GM03348 (cell line): ENCODE data around the gene FGFR2.

ENCODE experiments used
- DNase-seq: peaks from one replicate; pipeline ENCODE4 v3.0.0; 2012; ENCODE audit warnings: low spot score

FGFR2 gene

GRCh38 chr10:121598263-121599249 lies at the start of gene FGFR2:
Gene FGFR2, minus strand, starts transcription at chr10:121598444. Its CDS starts 4,627 bp downstream, at chr10:121593817.
- DNase-seq, result peak; percentile 89

GRCh38 chr10:121647401-121647800 lies 49.2 kb upstream of the FGFR2 start:
- no peak for DNase-seq

GRCh38 chr10:121645696-121646095 lies 47.5 kb upstream of the FGFR2 start:
- DNase-seq, result no peak

- no peak for DNase-seq
Observed at GRCh38 chr10:121644501-121644900, 46.3 kb upstream of the FGFR2 start.

GRCh38 chr10:121640266-121640665 lies 42.0 kb upstream of the FGFR2 start:
- no peak for DNase-seq

DNA sequence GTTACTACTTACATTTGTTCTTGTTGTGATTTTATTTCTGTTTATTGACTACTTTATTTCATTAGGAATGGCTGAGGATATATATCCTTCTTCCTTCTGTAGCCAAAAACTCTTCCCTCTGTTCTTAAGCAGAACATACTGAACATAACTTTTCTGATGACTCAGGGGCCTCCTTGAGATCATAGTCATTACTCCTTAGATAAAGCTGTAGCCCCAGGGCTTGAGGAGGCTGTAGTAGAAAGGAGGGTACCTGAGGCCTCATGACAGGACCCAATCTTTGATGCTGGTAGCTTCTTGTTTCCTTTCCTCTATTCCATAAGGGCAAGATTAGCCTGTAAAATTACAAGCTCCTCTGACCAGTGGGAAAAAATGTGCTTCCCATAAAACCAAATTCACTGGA lies 41.2 kb upstream of the FGFR2 start:
- DNase-seq, result no peak

GRCh38 chr10:121637437-121637836 lies 39.2 kb upstream of the FGFR2 start:
- DNase-seq, result no peak

- DNase-seq, result no peak
Observed at GRCh38 chr10:121633056-121633455, 34.8 kb upstream of the FGFR2 start.

DNA sequence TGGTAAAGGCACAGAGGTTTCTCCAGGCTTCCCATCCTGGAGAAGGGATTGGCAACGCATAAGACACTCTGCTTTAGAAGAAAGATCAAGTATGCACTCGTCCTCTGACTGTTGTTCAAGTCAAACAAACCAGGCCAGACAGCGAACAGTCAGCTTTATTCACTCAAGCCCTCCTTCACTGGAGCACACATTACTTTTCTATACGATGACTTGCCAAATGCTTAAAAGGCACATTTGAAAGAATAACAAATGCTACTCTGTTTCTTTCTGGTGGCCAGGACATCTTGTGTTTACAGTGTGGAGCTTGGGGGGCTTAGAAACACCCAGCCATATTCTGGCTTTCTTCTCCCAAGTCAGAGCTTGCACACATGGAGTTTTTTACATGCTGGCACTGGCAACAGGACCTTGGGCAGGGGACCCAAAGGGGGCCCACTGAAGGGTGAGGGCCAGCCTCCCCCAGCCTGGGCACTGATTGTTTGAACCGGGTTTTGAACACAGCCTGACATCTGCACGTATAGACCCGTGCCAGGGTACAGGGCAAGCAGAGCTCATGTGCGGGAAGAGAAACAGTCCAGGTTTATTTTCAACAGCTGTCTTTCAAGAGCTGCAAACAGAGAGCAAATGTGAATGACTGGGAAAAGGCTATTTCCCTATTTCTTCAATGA lies 33.3 kb upstream of the FGFR2 start:
- DNase-seq, result no peak

- DNase-seq, result no peak
Observed at GRCh38 chr10:121628859-121629258, 30.6 kb upstream of the FGFR2 start.

DNA sequence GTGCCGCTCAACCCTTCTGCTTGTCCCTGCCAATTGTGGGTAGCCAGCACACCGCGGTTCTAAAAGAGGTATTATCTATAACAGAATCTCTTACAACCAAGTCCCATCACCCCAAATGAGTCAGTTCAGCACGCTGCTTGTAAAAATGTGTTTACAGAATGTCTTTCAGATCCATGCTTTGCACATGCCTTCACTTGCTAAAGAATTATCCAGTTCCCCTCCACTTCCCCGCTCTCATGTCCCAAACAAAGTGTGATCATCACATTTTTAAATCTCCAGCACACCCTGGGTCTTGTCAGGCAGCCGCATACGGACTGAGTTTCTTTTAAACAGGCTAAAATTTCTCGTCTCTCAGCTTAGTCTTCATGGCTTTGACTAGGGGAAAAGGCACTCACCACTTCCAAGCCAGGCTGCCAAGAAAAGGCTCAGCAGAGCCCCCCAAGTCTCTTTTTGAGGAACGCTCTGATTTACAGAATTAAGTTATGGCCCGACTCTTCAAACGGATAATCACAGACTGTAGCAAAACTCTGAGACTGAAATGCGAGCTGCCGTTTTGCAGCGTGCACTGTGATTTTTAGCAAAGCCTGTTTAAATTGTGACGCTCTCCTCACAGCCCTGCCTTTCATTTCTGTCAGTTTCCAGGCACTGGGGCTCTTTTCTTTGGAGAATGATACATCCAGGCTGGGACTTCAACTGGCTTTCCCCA lies 29.8 kb upstream of the FGFR2 start:
- DNase-seq, result no peak

DNA sequence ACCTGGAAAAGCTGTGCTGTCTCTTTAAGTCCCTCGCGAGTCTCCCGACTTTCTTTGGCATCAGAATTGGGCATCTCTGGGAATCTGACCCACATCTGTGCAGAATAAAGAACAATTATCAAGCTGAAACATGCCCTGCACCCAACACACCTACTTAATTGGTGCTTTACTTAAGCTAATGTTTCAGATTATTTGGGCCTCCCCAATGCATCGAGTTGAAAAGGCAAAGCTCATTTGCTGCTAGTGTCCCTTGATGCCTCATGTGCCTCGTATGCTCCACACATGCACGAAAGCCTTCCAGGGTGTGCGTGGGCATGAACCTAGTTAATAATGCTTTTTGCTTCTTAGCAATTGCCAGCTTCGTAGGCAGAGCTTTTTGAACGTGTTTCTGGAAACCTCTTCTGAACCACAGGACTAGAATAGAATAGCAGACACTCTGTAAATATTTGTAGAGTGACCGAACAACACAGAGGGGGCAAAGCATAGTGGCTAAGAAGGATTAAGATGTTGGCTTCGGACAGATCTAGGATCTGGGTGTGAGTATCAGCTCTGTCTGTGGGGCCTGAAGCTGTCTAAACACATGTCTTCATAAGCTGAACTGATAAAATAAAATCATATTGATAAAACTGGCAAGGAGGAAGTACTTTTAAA lies 26.7 kb upstream of the FGFR2 start:
- no peak for DNase-seq

GRCh38 chr10:121618906-121619305 lies 20.7 kb upstream of the FGFR2 start:
- no peak for DNase-seq

DNA sequence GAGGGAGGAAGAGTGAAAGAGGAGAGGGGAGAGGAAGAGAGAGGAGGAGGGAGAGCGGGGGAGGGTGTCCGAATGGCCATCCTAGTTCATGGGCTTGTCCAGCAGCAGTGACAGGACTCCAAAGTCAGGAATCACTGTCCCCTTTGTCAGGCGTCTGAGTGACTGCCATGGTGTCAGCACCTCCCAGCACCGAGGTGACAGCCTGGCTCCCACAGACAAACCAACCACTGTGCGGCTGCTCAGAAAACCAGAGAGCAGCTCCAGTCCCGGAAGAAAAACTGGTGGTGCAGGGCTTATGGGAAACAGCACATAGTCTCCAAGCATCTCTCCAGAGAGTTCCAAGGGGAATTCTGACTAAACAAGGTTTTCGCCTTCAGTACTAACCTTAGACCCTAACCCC lies 18.9 kb upstream of the FGFR2 start:
- DNase-seq, result no peak

- no peak for DNase-seq
Observed at GRCh38 chr10:121616291-121616690, 18.0 kb upstream of the FGFR2 start.

DNA sequence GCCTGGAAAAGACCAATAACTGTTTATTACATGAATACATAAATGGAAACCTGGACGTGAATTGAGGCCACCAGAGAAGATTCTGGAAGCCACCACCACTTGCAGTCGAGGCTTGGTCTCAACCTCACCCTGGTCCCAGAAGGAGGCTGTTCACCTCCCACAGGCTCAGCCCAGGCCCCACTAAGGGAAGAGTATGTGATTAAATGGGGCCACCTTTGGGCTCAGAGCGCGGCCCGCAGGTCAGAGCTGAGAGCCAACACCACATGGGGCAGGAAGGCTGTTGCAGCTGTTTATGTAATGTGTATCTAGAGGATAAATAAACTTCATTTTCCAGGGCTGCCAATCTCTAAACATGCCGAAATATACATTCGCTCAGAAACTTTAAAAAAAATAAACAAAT lies 17.6 kb upstream of the FGFR2 start:
- DNase-seq, result no peak

DNA sequence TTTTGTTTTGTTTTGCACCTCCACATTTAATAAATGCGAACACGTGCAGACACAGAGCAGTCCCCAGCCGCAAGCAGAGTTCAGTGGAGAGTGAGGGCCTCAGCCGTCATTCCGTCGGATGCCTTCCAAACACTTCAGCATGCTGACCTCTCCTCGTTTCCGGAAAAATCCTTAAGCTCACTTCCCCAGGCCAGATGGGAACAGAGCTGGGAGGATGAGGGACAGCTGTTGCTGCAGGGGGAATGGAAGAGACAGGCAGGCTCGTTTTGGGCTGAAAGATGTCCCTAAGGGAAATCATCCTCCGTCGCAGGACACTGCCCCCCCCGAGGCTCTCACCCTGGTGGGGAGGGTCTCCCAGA lies 17.2 kb upstream of the FGFR2 start:
- no peak for DNase-seq

DNA sequence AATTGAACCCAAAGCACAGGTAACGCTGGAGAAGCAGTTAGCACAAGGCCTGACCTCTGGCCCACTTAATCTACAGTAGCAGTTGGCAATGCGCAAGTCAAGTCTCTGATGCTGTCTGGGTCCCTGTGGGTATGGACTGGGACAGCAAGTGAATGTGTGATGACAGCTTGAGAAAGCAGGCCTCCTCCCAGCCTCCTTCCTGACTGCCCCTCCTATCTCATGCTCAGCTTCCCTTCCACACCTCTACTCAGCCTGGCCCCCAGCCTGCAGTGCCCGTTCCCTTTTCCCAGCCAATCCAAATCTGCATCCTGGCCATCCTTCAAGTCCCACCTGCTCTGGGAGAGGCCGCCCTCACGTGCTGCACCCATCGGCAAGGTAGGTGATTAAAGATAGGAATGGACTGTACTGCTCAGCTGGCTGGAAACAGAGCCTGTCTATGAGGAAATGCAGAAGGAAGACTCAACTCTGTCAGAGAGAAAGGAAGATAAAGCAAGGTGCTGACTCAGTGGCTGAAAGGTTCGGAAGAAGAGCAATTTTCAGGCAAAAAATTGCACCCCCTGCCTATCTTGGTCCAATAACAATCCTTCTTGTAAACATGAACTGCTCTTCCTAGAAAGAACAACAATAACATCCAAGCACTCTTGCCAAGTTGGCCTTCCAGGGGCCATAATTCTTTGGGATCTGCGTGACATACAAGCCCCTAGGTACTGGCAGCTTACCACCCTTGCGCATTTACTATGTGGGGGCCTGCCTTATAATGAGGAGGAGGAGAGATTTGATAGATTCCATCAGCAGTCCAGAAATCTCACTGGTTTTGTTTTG lies 16.6 kb upstream of the FGFR2 start:
- no peak for DNase-seq

DNA sequence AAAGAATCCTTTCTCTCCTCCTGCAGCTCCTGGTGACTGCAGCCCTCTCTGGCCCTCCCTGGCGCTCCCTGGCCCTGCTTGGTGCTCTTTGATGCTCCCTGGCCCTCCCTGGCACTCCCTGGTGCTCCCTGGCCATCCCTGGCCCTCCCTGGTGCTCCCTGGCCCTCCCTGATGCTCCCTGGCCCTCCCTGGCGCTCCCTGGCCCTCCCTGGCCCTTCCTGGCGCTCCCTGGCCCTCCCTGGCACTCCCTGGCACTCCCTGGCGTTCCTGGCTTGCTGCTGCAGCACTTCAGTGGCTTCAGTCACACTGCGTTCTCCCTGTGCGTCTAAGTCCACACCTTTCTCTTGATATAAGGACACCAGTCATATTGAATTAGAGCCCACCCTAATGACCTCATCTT lies 15.2 kb upstream of the FGFR2 start:
- no peak for DNase-seq

DNA sequence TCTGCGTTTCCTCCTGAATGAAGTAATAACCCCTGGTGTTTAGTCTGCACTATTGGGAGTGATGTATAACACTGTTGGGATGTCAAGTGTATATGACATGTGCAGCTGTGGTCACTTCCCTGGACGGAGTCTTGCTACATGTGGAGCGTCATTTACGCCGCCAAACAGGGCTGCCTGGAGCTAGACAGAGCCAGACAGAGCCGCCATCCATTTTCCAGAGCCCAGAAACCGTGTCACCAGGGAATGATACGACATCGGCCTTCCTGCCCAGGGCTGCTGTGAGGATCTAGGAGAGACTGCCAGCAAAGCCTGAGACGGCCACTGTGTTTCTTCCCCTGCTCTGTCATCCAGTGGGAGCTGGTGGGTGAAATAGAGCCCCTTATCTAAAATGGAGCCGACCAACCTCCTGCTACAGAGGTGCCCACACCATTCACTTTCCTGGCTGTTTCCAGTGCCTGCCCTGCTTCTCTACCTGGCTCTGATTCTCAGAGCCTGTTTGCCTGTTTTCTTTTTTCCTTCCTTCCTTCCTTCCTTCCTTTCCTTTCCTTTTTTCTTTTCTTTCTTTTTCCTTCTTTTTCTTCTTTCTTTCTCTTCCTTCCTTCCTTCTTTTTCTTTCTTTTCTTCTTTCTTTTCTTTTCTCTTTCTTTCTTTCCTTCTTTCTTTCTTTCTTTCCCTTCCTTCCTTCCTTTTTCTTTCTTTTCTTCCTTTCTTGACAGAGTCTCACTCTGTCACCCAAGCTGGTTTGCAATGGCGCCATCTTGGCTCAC lies 13.3 kb upstream of the FGFR2 start:
- DNase-seq, result no peak
